WI38 (cell line): ENCODE data around the gene SLC38A8.

ENCODE experiments used
- H3K4me3 ChIP-seq: 2 replicates; pipeline ENCODE4 v1.5.1; 2011; ENCODE audit warnings: low read depth, mild to moderate bottlenecking, control low read depth, low read length
- TF ChIP-seq, protein P1 (sequence below): IDR thresholded peaks from 2 replicates; pipeline ENCODE4 v1.5.1; 2012; ENCODE audit warnings: low read depth, mild to moderate bottlenecking, control low read depth, low read length

SLC38A8 gene

GRCh38 chr16:83970430-83970815 is 72.2 kb downstream of the SLC38A8 start:
- TF ChIP-seq, protein P1, sequence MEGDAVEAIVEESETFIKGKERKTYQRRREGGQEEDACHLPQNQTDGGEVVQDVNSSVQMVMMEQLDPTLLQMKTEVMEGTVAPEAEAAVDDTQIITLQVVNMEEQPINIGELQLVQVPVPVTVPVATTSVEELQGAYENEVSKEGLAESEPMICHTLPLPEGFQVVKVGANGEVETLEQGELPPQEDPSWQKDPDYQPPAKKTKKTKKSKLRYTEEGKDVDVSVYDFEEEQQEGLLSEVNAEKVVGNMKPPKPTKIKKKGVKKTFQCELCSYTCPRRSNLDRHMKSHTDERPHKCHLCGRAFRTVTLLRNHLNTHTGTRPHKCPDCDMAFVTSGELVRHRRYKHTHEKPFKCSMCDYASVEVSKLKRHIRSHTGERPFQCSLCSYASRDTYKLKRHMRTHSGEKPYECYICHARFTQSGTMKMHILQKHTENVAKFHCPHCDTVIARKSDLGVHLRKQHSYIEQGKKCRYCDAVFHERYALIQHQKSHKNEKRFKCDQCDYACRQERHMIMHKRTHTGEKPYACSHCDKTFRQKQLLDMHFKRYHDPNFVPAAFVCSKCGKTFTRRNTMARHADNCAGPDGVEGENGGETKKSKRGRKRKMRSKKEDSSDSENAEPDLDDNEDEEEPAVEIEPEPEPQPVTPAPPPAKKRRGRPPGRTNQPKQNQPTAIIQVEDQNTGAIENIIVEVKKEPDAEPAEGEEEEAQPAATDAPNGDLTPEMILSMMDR = no peak

DNA sequence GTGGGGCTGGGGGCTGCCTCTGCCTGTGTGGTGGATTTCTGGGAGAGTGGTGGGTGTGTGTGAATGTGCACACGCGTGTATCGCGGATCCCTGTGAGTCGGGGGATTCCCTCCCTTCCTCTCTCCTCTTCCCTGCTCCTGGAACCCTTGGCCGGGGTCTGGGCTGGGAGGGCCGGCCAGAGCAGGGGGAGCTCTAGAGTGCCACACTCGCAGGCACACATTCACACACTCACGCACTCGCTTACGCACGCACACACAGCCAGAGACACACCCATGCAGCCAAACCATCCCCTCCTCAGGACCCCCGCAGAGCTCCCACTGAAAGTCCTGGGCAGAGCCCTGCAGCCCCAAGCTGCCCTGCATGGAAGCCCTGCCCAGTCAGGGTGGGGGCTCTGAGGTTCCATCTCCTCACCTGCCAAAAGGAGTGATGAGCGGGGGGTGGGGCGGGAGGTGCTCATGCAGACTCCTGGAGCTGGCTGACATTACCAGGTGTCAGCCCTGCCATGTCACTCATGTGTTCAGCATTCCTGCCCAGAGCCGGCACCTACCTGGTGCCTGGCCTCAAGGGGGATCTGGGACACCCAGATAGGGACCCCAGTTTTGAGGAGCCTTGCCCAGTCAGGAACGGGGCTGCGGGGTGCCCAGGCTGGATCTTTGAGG is 72.7 kb downstream of the SLC38A8 start:
- no peak overlapping the region for H3K4me3 ChIP-seq

More at GRCh38 chr16:83970430-83970815, 72.2 kb downstream of the SLC38A8 start:
- H3K4me3 ChIP-seq = no peak overlapping the region

GRCh38 chr16:83968891-83969649 is 73.5 kb downstream of the SLC38A8 start:
- TF ChIP-seq, protein P1 = no peak
- H3K4me3 ChIP-seq = no peak overlapping the region

More for the DNA sequence above, 72.7 kb downstream of the SLC38A8 start:
- TF ChIP-seq, protein P1 = no peak

GRCh38 chr16:83968306-83968851 is 74.2 kb downstream of the SLC38A8 start:
- 0 out of 2 replicates have a peak overlapping the region, but pooled peaks have one; percentile 14 for H3K4me3 ChIP-seq
- TF ChIP-seq, protein P1 = no peak

GRCh38 chr16:83967838-83968305 is 74.7 kb downstream of the SLC38A8 start, which contains the start of gene NECAB2:
TSS of gene NECAB2 (plus strand) at chr16:83968244. CDS start at chr16:83968649, 405 bp downstream.
- TF ChIP-seq, protein P1 = 0 out of 2 replicates have a peak, but pooled peaks have one; percentile 29
- H3K4me3 ChIP-seq = 0 out of 2 replicates have a peak within 1 kb of the TSS, but pooled peaks have one; percentile 14

DNA sequence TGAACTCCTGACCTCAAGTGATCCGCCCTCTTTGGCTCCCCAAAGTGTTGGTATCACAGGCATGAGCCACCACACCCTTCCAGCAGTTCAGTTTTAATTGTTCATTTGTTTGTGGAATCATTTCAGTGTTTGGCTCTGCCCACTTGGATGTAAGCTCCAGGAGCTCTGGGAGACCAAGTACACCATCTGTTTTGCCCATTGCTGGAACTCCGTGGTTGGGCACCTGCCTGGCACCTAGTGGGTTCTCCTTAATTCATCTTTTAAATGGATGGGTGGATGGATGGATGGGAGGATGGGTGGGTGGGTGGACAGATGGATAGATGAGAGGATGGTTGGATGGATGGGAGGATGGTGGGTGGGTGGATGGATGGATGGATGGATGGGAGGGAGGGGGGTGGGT is 75.5 kb downstream of the SLC38A8 start:
- no peak overlapping the region for H3K4me3 ChIP-seq
- TF ChIP-seq, protein P1 = no peak
